ENCODE measurements around the gene KCNAB1.

- TF ChIP-seq SUZ12 (IDR thresholded peaks at IDR 0.05; ENCODE audit: extremely low read depth, insufficient read depth, insufficient read length) (no peak), ZNF274 (IDR thresholded peaks at IDR 0.05; ENCODE audit: low read depth, low read length) (no peak)
Observed at GRCh38 chr3:156552973-156553372, 432.6 kb downstream of the KCNAB1 start.

Data from NT2/D1 (cell line).